HG03045 (cell line): ENCODE data around the gene FAM117B.
"Not testable (repeated sequence)": the region's sequence is repeated elsewhere in the genome, so short reads cannot be mapped to it uniquely, and the experiment has no call there.

Source experiments
- ATAC-seq: cut with Tn5 transposase; IDR thresholded peaks from one replicate; pipeline ENCODE4 v1.9.1; 2021; ENCODE audit warnings: mild to moderate bottlenecking, moderate library complexity; ENCODE audit not compliant: unreplicated experiment

Gene FAM117B

DNA sequence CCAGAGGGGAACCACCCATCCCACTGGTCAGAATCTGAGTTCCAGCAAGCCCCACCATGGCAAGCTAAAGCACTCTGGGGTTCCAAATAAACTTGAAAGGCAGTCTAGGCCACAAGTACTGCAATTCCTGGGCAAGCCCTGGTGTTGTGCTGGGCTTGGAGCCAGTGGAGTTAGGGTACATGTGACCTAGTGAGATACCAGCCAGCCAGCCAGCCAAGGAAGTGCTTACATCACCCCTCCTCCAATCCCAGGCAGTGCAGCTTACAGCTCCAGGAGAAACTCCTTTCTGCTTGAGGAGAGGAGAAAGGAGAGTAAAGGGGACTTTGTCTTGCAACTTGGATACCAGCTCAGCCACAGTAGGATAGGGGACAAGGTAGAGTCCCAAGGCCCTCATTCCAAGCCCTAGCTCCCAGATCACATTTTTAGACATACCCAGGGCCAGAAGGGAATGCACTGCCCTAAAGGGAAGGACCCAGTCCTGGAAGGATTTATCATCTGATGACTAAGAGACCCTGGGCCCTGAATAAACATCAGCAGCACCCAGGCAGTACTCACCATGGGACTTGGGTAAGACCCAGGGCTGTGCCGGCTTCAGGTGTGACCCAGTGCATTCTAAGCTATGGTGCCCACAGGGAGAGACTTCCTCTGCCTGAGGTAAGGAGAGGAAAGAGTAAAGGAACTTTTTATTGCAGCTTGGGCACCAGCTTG, 172.8 kb downstream of the FAM117B start:
- ATAC-seq = not testable (repeated sequence)

DNA sequence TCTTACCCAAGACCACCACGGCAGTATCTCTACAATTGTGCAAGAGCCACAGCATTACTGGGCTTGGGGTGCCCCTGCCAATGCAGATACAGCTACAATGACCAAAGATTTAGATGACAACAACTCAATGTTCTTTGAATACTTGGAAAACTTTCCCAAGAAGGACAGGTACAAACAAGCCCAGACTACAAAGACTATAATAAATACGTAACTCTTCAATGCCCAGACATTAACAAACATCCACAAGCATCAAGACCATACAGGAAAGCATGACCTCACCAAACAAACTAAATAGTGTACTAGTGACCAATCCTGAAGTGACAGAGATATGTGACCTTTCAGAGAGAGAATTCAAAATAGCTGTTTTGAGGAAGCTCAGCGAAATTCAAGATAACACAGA, 174.0 kb downstream of the FAM117B start:
- ATAC-seq = no peak

DNA sequence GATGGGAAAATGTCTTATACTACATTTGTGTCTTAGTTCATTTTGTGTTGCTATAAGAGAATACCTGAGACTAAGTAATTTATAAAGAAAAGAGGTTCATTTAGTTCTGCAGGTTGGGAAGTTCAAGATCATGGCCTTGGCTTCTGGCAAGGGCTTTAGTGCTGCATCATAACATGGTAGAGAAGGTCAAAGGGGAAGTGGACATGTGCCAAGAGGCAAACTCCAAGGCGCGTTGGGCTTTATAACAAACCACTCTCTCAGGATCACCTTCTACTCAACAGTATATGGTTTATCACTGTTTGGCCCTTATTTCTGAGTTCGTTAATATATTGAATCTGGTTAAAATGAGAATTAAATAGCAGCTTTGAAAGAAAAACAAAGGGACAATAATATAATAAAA, 178.6 kb downstream of the FAM117B start:
- ATAC-seq = no peak

DNA sequence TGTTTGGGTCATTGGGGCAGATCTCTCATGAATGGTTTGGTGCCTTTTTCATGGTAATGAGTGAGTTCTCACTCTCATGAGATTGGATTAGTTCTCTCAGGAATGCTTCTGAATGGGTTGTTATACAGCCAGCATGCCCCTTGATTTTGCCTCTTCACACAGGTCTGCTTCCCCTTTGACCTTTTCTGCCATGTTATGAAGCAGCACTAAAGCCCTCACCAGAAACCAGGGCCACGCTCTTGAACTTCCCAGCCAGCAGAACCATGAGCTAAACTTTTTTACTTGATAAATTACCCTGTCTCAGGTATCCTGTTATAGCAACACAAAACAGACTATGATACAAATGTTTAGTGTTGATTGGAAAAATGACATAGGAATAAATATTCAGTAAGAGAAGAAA, 179.5 kb downstream of the FAM117B start:
- ATAC-seq = no peak

DNA sequence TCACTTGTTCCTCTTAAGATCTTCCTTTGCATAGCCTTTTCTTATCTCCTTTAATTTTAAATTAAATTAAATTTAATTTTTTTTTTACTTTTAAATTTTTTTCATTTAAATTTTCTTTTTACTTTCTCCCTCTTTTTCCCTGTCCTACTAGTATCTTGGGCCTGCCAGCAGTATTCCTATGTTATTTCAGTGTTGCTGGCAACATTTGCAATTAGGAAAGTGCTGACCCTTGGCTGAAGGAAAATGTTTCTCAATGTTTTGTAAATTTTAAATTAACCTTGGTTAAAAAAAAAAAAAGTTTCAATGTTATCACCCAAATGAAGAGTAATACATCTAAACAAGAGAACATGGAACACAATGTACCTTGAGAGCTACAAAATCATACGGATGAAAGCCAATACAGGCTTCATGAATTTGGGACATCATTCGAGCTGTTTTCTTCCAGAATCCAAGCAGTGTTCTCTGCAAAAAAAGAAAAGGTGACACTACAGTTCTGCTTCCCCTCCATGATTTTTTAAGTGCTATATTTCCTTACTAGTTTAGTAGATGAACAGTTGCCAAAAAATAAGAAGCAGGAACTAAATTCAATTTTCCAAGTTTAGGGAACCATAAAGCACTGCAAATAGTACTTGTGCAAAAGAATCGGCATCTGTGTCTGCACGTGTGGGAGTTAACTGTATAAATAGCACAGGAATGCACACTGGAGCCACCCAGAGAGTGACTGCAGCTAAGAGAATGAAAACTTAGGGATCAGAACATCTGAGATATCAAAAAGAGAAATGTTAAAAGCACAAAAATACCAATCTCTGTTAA, 181.0 kb downstream of the FAM117B start:
- ATAC-seq = no peak

DNA sequence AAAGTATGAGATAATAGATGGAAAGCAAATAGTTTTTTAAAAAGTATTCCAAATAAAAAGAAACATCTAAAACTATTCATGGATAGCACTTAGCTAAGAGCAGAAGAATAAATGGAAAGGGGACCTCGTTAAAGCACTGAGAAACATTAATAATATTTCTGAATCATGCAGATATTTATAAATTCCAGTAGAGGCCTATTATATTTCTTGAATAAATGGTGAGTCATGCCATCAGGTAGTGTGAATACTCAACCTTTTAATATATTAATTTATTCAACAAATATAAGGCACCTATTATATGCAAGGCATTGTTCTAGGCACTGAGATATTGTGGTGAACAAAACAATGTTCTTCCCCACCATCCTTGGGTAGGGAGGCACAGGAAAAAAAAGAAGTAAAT, 183.0 kb downstream of the FAM117B start:
- ATAC-seq = no peak

DNA sequence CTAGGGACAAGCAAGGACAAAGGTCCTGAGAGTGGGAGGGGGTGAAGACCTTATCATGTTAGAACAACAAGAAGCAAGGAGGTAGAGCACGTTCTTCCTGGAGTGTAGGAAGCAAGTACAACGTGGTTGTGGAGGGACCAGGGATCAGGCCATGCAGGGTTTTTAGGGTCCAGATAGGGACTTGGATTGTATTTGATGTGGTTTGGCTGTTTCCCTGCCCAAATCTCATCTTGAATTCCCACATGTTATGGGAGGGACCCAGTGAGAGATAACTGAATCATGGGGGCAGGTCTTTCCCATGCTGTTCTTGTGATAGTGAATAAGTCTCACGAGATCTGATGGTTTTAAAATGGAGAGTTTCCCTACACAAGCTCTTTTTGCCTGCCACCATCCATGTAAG, 183.6 kb downstream of the FAM117B start:
- ATAC-seq = no peak
